GM21526 (cell line): ENCODE results near the gene TMED10.
"Not testable (repeated sequence)": the region's sequence is repeated elsewhere in the genome, so short reads cannot be mapped to it uniquely, and the experiment has no call there.

ENCODE experiments used
- ATAC-seq: cut with Tn5 transposase; IDR thresholded peaks from one replicate; pipeline ENCODE4 v1.9.1; 2021; ENCODE audit warnings: moderate library complexity; ENCODE audit not compliant: unreplicated experiment, low FRiP score

TMED10 gene

GRCh38 chr14:75196064-75196463 is 19.7 kb upstream of the TMED10 start:
- ATAC-seq: no peak

GRCh38 chr14:75191100-75191499 is 14.7 kb upstream of the TMED10 start:
- ATAC-seq: no peak

- ATAC-seq: no peak
Observed at GRCh38 chr14:75190023-75190422, 13.6 kb upstream of the TMED10 start.

GRCh38 chr14:75188520-75189268 is 12.3 kb upstream of the TMED10 start:
- no peak for ATAC-seq

- no peak for ATAC-seq
Observed at GRCh38 chr14:75188086-75188485, 11.7 kb upstream of the TMED10 start.

- ATAC-seq: no peak
Observed at GRCh38 chr14:75186953-75187352, 10.5 kb upstream of the TMED10 start.

GRCh38 chr14:75185251-75186040 is 9.0 kb upstream of the TMED10 start:
- no peak for ATAC-seq

GRCh38 chr14:75184492-75184891 is 8.1 kb upstream of the TMED10 start:
- ATAC-seq: no peak

GRCh38 chr14:75184039-75184438 is 7.6 kb upstream of the TMED10 start:
- ATAC-seq: no peak

- ATAC-seq: no peak
Observed at GRCh38 chr14:75183225-75183624, 6.8 kb upstream of the TMED10 start.

GRCh38 chr14:75182821-75183220 is 6.4 kb upstream of the TMED10 start:
- ATAC-seq: no peak

- ATAC-seq: not testable (repeated sequence)
Observed at GRCh38 chr14:75182163-75182562, 5.8 kb upstream of the TMED10 start.

GRCh38 chr14:75181293-75182062 is 5.1 kb upstream of the TMED10 start:
- no peak for ATAC-seq

- peak; percentile 13 for ATAC-seq
Observed at GRCh38 chr14:75175677-75176141, 703 bp downstream of the TMED10 start.

GRCh38 chr14:75174066-75174465 is 2.3 kb downstream of the TMED10 start:
- no peak for ATAC-seq

- no peak for ATAC-seq
Observed at GRCh38 chr14:75170772-75171171, 5.6 kb downstream of the TMED10 start.

- ATAC-seq: no peak
Observed at GRCh38 chr14:75168586-75169335, 7.7 kb downstream of the TMED10 start.

GRCh38 chr14:75167325-75167724 is 9.1 kb downstream of the TMED10 start:
- no peak for ATAC-seq

GRCh38 chr14:75165586-75166391 is 10.6 kb downstream of the TMED10 start:
- ATAC-seq: no peak

- no peak for ATAC-seq
Observed at GRCh38 chr14:75164809-75165208, 11.6 kb downstream of the TMED10 start.
